A673 (cell line): Measurements from ENCODE around the gene CBLB.

Experiments used
- EZH2 ChIP-seq: fragments of 200-600 bp; sonication (generic); IDR thresholded peaks from 2 replicates; pipeline ENCODE4 v1.6.1; 2017; ENCODE audit warnings: borderline replicate concordance, low read depth, mild to moderate bottlenecking, mixed read lengths, antibody characterized with exemption, low read length; ENCODE audit not compliant: poor library complexity, severe bottlenecking
- TF ChIP-seq, protein P1 (sequence below): fragments of 300-800, 200-600 bp; sonication (generic); conservative IDR thresholded peaks from 2 replicates; pipeline ENCODE4 v1.5.1; 2017; ENCODE audit warnings: low read depth, mild to moderate bottlenecking, antibody characterized with exemption, low read length, moderate library complexity, mixed read lengths

DNA sequence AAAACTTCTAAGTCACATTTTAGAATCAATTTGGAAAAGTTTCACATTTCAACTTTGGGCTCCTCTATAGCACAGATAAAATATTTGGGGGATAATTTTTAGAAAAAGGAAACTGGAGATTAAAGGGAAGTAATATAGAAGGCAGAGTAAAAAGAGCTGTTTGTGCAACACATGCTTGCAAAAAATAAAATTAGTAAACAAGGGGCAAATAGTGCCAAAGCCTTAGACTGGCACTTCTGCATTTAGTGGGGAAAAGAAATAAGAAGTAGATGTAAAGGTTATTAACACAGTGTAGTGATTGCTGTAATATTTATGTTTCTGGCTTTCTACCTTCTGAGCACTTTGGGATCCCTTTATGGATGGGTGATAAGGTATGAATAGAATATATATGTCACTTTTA is 246.6 kb downstream of the CBLB start:
- TF ChIP-seq, protein P1, sequence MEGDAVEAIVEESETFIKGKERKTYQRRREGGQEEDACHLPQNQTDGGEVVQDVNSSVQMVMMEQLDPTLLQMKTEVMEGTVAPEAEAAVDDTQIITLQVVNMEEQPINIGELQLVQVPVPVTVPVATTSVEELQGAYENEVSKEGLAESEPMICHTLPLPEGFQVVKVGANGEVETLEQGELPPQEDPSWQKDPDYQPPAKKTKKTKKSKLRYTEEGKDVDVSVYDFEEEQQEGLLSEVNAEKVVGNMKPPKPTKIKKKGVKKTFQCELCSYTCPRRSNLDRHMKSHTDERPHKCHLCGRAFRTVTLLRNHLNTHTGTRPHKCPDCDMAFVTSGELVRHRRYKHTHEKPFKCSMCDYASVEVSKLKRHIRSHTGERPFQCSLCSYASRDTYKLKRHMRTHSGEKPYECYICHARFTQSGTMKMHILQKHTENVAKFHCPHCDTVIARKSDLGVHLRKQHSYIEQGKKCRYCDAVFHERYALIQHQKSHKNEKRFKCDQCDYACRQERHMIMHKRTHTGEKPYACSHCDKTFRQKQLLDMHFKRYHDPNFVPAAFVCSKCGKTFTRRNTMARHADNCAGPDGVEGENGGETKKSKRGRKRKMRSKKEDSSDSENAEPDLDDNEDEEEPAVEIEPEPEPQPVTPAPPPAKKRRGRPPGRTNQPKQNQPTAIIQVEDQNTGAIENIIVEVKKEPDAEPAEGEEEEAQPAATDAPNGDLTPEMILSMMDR = no peak
- TF ChIP-seq EZH2 = no peak
